ENCODE measurements around the gene EGFL6.

DNA sequence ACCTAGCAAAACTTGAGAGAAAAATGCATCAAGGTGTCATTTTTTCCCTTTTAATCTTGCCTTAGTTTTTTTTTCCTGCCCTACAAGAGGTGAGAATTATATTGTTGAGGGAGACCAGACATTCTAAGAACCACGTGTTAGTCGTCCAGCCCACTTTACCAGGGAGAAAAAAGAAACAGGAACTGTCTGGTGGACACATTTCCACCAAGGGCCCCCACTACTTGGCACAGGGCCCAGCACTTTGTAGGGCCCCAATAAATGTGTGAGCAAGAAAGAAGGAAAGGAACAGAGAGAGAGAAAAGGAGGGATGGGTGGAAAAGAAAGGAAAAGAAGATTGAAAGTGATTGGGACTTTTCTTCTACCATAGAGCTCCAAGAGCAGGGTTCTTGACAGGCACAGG is 3.9 kb upstream of the EGFL6 start:
- no peak for TF ChIP-seq RUNX3 (IDR thresholded peaks at IDR 0.05; ENCODE audit: low read length)
- TF ChIP-seq POLR2AphosphoS5 (IDR thresholded peaks at IDR 0.05; ENCODE audit: low read length): no peak
- TF ChIP-seq BMI1 (IDR thresholded peaks at IDR 0.05; ENCODE audit: borderline replicate concordance): no peak
- TF ChIP-seq, protein P1, sequence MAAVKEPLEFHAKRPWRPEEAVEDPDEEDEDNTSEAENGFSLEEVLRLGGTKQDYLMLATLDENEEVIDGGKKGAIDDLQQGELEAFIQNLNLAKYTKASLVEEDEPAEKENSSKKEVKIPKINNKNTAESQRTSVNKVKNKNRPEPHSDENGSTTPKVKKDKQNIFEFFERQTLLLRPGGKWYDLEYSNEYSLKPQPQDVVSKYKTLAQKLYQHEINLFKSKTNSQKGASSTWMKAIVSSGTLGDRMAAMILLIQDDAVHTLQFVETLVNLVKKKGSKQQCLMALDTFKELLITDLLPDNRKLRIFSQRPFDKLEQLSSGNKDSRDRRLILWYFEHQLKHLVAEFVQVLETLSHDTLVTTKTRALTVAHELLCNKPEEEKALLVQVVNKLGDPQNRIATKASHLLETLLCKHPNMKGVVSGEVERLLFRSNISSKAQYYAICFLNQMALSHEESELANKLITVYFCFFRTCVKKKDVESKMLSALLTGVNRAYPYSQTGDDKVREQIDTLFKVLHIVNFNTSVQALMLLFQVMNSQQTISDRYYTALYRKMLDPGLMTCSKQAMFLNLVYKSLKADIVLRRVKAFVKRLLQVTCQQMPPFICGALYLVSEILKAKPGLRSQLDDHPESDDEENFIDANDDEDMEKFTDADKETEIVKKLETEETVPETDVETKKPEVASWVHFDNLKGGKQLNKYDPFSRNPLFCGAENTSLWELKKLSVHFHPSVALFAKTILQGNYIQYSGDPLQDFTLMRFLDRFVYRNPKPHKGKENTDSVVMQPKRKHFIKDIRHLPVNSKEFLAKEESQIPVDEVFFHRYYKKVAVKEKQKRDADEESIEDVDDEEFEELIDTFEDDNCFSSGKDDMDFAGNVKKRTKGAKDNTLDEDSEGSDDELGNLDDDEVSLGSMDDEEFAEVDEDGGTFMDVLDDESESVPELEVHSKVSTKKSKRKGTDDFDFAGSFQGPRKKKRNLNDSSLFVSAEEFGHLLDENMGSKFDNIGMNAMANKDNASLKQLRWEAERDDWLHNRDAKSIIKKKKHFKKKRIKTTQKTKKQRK (IDR thresholded peaks at IDR 0.05; ENCODE audit: low read depth, low read length): no peak
- TF ChIP-seq, protein P2, sequence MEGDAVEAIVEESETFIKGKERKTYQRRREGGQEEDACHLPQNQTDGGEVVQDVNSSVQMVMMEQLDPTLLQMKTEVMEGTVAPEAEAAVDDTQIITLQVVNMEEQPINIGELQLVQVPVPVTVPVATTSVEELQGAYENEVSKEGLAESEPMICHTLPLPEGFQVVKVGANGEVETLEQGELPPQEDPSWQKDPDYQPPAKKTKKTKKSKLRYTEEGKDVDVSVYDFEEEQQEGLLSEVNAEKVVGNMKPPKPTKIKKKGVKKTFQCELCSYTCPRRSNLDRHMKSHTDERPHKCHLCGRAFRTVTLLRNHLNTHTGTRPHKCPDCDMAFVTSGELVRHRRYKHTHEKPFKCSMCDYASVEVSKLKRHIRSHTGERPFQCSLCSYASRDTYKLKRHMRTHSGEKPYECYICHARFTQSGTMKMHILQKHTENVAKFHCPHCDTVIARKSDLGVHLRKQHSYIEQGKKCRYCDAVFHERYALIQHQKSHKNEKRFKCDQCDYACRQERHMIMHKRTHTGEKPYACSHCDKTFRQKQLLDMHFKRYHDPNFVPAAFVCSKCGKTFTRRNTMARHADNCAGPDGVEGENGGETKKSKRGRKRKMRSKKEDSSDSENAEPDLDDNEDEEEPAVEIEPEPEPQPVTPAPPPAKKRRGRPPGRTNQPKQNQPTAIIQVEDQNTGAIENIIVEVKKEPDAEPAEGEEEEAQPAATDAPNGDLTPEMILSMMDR (IDR thresholded peaks at IDR 0.05 in 2 of 3, conservative IDR thresholded peaks at IDR 0.05 in 1 of 3; ENCODE audit: control insufficient read depth in 2 of 3, extremely low read depth in 1 of 3, insufficient read depth in 1 of 3, low read depth in 3 of 3, low read length in 3 of 3): no peak
- no peak for TF ChIP-seq FOXM1 (IDR thresholded peaks at IDR 0.05; ENCODE audit: low read depth, low read length)
- no peak for TF ChIP-seq DPF2 (IDR thresholded peaks at IDR 0.05)
- no peak for TF ChIP-seq ZNF274 (IDR thresholded peaks at IDR 0.05; ENCODE audit: insufficient read depth, insufficient read length)
- TF ChIP-seq ATF3 (IDR thresholded peaks at IDR 0.05; ENCODE audit: borderline replicate concordance, extremely low read depth, low read depth, low read length): no peak
- TF ChIP-seq POLR2A (IDR thresholded peaks at IDR 0.05; ENCODE audit: low read depth, low read length): no peak
